ENCODE measurements around the gene TMEM266.

TMEM266 gene

DNA sequence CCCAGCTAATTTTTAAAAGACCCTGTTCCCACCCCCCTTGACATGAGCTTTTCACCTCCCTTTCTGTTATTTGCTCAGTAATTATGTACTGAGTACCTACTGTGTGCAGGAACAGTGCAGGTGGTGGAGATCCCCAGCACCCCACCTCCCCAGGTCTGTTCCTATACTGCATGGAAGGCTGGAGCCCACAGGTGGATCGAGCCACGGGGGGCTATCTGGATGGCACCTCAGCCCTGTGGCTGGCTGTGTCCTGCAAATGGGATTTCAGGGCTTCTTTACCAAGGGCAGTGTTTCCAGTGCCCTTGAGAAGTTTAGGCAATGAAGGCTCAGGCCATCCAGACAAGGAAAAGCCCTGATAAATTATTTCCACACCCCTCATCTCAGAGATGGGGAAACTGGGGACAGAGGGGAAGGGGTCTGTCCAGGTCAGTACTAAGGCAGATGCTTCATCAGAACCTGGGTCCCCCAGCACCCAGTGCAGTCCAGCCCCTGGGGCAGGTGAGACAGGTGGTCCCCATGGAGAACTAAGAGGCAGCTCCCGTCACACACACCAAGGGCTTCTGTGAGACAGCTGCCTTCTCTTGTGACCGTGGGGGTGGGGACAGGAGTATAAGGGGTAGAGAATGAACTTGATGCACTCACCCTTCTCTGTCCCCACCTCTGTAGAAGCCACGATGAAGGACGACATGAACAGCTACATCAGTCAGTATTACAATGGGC, 141.9 kb downstream of the TMEM266 start:
- H3K79me2 ChIP-seq (ENCODE audit: insufficient read depth, low read depth), result no peaks in the 10 kb centered on the region
- H2AFZ ChIP-seq (ENCODE audit: low read depth), result no peak overlapping the region
- H3K27ac ChIP-seq, result no peak overlapping the region
- H3K36me3 ChIP-seq (ENCODE audit: insufficient read depth), result no peaks in the 10 kb centered on the region
- H3K4me3 ChIP-seq (IDR thresholded peaks at IDR 0.05; ENCODE audit: insufficient read depth, low read depth, low read length), result no peak overlapping the region
- H3K4me2 ChIP-seq, result no peak overlapping the region
- TF ChIP-seq, protein P1, sequence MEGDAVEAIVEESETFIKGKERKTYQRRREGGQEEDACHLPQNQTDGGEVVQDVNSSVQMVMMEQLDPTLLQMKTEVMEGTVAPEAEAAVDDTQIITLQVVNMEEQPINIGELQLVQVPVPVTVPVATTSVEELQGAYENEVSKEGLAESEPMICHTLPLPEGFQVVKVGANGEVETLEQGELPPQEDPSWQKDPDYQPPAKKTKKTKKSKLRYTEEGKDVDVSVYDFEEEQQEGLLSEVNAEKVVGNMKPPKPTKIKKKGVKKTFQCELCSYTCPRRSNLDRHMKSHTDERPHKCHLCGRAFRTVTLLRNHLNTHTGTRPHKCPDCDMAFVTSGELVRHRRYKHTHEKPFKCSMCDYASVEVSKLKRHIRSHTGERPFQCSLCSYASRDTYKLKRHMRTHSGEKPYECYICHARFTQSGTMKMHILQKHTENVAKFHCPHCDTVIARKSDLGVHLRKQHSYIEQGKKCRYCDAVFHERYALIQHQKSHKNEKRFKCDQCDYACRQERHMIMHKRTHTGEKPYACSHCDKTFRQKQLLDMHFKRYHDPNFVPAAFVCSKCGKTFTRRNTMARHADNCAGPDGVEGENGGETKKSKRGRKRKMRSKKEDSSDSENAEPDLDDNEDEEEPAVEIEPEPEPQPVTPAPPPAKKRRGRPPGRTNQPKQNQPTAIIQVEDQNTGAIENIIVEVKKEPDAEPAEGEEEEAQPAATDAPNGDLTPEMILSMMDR (conservative IDR thresholded peaks at IDR 0.05; ENCODE audit: low read depth, low read length), result no peak
- H4K20me1 ChIP-seq (ENCODE audit: insufficient read depth), result no peaks in the 10 kb centered on the region
- no peaks in the 10 kb centered on the region for H3K27me3 ChIP-seq (ENCODE audit: insufficient read depth, low read depth)
- no peak overlapping the region for H3K9ac ChIP-seq
- no peaks in the 10 kb centered on the region for H3K4me1 ChIP-seq (ENCODE audit: low read depth, poor library complexity, severe bottlenecking)

DNA sequence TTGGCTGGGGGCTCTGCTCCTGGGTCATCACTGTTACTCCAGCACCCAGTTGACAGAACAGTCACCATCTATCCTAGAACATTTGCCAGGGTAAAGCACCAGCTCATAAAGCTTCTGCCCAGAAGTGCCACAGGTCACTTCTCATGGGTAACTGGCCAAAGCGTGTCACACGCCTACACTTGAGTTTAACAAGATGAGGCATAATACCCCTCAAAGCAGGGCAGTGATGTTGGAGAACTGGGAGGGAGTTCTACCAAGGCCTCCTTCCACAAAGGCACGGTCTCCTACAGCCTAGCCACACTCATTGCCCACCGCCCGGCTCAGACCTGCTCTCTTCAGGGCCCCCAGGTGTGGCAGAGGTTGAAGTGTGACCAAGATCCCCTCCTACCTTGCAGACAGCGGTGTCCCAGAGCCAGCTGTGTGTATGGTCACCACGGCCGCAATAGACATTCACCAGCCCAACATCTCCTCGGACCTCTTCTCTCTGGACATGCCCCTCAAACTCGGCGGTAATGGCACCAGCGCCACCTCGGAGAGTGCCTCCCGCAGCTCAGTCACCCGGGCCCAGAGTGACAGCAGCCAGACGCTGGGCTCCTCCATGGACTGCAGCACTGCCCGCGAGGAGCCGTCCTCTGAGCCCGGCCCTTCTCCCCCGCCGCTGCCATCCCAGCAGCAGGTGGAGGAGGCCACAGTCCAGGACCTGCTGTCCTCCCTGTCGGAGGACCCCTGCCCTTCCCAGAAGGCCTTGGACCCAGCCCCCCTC, 143.7 kb downstream of the TMEM266 start:
- no peak overlapping the region for H3K27ac ChIP-seq
- no peak overlapping the region for H2AFZ ChIP-seq (ENCODE audit: low read depth)
- no peaks in the 10 kb centered on the region for H4K20me1 ChIP-seq (ENCODE audit: insufficient read depth)
- no peak overlapping the region for H3K4me3 ChIP-seq (IDR thresholded peaks at IDR 0.05; ENCODE audit: insufficient read depth, low read depth, low read length)
- no peaks in the 10 kb centered on the region for H3K27me3 ChIP-seq (ENCODE audit: insufficient read depth, low read depth)
- no peaks in the 10 kb centered on the region for H3K4me1 ChIP-seq (ENCODE audit: low read depth, poor library complexity, severe bottlenecking)
- no peaks in the 10 kb centered on the region for H3K36me3 ChIP-seq (ENCODE audit: insufficient read depth)
- no peaks in the 10 kb centered on the region for H3K79me2 ChIP-seq (ENCODE audit: insufficient read depth, low read depth)
- no peak overlapping the region for H3K9ac ChIP-seq
- no peak overlapping the region for H3K4me2 ChIP-seq
- TF ChIP-seq, protein P1 (conservative IDR thresholded peaks at IDR 0.05; ENCODE audit: low read depth, low read length), result no peak

DNA sequence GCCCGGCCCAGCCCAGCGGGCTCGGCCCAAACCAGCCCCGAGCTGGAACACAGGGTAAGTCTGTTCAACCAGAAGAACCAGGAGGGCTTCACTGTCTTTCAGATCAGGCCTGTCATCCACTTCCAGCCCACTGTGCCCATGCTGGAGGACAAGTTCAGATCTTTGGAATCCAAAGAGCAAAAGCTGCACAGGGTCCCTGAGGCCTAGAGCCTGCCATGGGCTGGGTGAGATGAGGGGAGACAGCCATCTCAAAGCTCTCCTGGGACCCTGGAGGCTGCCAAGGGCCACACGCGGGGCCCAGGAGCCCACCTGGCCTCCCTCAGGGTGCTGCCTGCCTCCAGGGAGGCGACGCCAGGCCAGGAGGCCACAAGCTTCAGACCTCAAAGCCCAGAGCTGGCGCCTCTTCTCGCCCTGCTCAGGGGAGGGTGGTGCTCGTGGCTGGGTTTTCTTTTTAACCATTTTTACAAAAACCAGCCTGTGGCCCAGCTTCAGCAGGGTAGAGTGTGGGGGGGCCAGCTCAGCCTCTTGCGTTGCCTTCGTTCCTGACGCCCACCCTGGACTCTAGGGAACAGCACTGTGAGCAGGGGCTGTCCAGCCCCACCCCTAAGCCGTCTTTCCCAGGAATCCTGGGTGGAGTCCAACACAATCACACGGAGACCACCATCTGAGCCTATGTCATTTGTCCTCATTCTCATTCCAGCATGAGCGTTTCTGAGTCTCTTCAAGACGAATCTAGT, 144.5 kb downstream of the TMEM266 start:
- Histone ChIP-seq H3K27me3 (ENCODE audit: insufficient read depth, low read depth) (no peaks in the 10 kb centered on the region), H3K4me3 (IDR thresholded peaks at IDR 0.05; ENCODE audit: insufficient read depth, low read depth, low read length) (no peak overlapping the region), H3K36me3 (ENCODE audit: insufficient read depth) (no peaks in the 10 kb centered on the region), H4K20me1 (ENCODE audit: insufficient read depth) (no peaks in the 10 kb centered on the region), H3K27ac (no peak overlapping the region), H3K9ac (no peak overlapping the region), H3K4me1 (ENCODE audit: low read depth, poor library complexity, severe bottlenecking) (no peaks in the 10 kb centered on the region), H2AFZ (ENCODE audit: low read depth) (no peak overlapping the region), H3K79me2 (ENCODE audit: insufficient read depth, low read depth) (no peaks in the 10 kb centered on the region), H3K4me2 (no peak overlapping the region)
- TF ChIP-seq, protein P1 (conservative IDR thresholded peaks at IDR 0.05; ENCODE audit: low read depth, low read length), result no peak

DNA sequence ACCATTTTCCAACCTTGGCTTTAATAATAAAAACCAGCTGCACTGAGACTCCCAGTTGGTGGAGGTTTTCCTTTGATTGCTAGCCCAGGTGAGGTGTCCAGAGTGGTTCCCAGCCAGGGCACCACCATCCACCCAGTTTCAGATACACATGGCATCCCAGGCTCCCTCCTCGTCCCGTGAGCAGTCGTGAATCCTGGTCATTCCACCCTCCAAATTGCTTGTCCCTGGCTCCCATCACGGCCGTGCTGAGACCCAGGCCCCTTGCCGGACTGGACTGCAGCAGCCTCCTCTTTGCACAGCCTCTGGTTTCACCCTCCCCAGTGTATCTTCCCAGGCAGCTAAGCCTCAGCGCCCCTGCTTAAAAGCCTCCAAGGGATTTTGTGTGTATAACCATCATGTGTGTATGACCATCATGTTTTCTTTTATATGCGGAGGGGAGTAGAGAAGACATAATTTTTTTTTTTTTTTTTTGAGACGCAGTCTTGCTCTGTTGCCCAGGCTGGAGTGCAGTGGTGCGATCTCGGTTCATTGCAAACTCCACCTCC, 145.2 kb downstream of the TMEM266 start:
- Histone ChIP-seq H3K4me1 (ENCODE audit: low read depth, poor library complexity, severe bottlenecking) (no peaks in the 10 kb centered on the region), H4K20me1 (ENCODE audit: insufficient read depth) (no peaks in the 10 kb centered on the region), H2AFZ (ENCODE audit: low read depth) (no peak overlapping the region), H3K27ac (no peak overlapping the region), H3K4me2 (no peak overlapping the region), H3K27me3 (ENCODE audit: insufficient read depth, low read depth) (no peaks in the 10 kb centered on the region), H3K79me2 (ENCODE audit: insufficient read depth, low read depth) (no peaks in the 10 kb centered on the region), H3K9ac (no peak overlapping the region), H3K4me3 (IDR thresholded peaks at IDR 0.05; ENCODE audit: insufficient read depth, low read depth, low read length) (no peak overlapping the region), H3K36me3 (ENCODE audit: insufficient read depth) (no peaks in the 10 kb centered on the region)
- TF ChIP-seq, protein P1 (conservative IDR thresholded peaks at IDR 0.05; ENCODE audit: low read depth, low read length), result no peak

All from KMS-11 (cell line).